Raji (cell line): ENCODE data around the gene STOX2.

Source experiments
- POLR2A ChIP-seq: IDR thresholded peaks from 2 replicates; pipeline ENCODE4 v1.6.1; 2011; ENCODE audit warnings: low read depth, low read length, control low read depth; ENCODE audit not compliant: insufficient read depth

Gene STOX2

GRCh38 chr4:183905081-183905592 lies at the start of gene STOX2:
TSS of gene STOX2 (plus strand) at chr4:183905307. CDS start at chr4:183906791, 1,484 bp downstream.
- no peak for TF ChIP-seq POLR2A

GRCh38 chr4:183855323-183856190 lies 49.5 kb upstream of the STOX2 start:
- TF ChIP-seq POLR2A = no peak

GRCh38 chr4:183857040-183857439 lies 48.1 kb upstream of the STOX2 start:
- no peak for TF ChIP-seq POLR2A

- no peak for TF ChIP-seq POLR2A
Measured at GRCh38 chr4:183858011-183858615, 47.0 kb upstream of the STOX2 start.

- no peak for TF ChIP-seq POLR2A
Measured at GRCh38 chr4:183860119-183860518, 45.0 kb upstream of the STOX2 start.

- TF ChIP-seq POLR2A = no peak
Measured at GRCh38 chr4:183860731-183861130, 44.4 kb upstream of the STOX2 start.

GRCh38 chr4:183861426-183861825 lies 43.7 kb upstream of the STOX2 start:
- TF ChIP-seq POLR2A = no peak

- TF ChIP-seq POLR2A = no peak
Measured at GRCh38 chr4:183863155-183863825, 41.8 kb upstream of the STOX2 start.

- TF ChIP-seq POLR2A = no peak
Measured at GRCh38 chr4:183867247-183867646, 37.9 kb upstream of the STOX2 start.

- no peak for TF ChIP-seq POLR2A
Measured at GRCh38 chr4:183870997-183871396, 34.1 kb upstream of the STOX2 start.

- TF ChIP-seq POLR2A = no peak
Measured at GRCh38 chr4:183871581-183871980, 33.5 kb upstream of the STOX2 start.

GRCh38 chr4:183872531-183872930 lies 32.6 kb upstream of the STOX2 start:
- no peak for TF ChIP-seq POLR2A

- no peak for TF ChIP-seq POLR2A
Measured at GRCh38 chr4:183873409-183874185, 31.5 kb upstream of the STOX2 start.

GRCh38 chr4:183875251-183875825 lies 29.8 kb upstream of the STOX2 start:
- TF ChIP-seq POLR2A = no peak
